ENCODE results near the gene IL24. TPM values are rescaled to one million over a fixed set of nuclear protein-coding genes. Genes with fewer than 3 reads are reported as not detected.

IL24 gene
- total and polyA plus RNA-seq, 10 of the 15 experiments (the other 5 are each of a cell fraction or from before 2014, with no cell fraction given): 0.05 to 19.8 (median 0.35) TPM; not detected in 1

DNA sequence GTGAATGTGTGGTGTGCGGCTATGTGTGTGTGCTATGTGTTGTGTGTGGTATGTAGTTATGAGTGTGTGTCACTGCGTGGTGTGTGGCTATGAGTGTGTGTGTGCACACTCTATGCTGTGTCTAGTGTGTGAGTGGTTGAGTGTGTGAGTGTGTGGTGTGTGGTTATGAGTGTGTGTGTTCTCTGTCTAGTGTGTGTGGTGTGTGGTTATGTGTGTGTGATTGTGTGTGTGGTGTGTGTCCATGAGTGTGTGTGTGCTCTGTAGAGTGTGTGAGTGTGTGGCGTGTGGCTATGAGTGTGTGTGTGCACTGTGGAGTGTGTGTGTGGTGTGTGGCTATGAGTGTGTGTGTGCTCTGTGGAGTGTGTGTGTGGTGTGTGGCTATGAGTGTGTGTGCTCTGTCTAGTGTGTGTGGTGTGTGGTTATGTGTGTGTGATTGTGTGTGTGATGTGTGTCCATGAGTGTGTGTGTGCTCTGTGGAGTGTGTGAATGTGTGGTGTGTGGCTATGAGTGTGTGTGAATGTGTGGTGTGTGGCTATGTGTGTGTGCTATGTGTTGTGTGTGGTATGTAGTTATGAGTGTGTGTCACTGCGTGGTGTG lies 26.8 kb downstream of the IL24 start (continued):
- peak; percentile 39 for TF ChIP-seq PBX3 (IDR thresholded peaks at IDR 0.05; ENCODE audit: insufficient replicate concordance, low read depth, low read length)
- TF ChIP-seq POLR2AphosphoS5 (IDR thresholded peaks at IDR 0.05; ENCODE audit: low read length): peak; percentile 22; the same call in 1 of the 2 replicates
- TF ChIP-seq IRF4 (IDR thresholded peaks at IDR 0.05; ENCODE audit: low read depth, low read length): 0 out of 2 replicates have a peak, but pooled peaks have one; percentile 6

GRCh38 chr1:206924592-206925105 lies 27.4 kb downstream of the IL24 start:
- Histone ChIP-seq H2AFZ (ENCODE audit: control insufficient read depth, low read depth, low read length) (0 out of 2 replicates have a peak overlapping the region, but pooled peaks have one; percentile 29), H3K79me2 (ENCODE audit: control insufficient read depth, insufficient read depth, low read length) (peaks cover 47% of the 10 kb centered on the region), H3K4me1 (ENCODE audit: control insufficient read depth, insufficient read depth, low read length) (peaks cover 46% of the 10 kb centered on the region), H4K20me1 (ENCODE audit: control insufficient read depth, insufficient read depth) (no peaks in the 10 kb centered on the region), H3K27me3 (replicated peaks in 1 of 2; ENCODE audit: control insufficient read depth in 2 of 2, insufficient read depth in 2 of 2, low read length in 1 of 2) (no peaks in the 10 kb centered on the region), H3K4me3 (no peak overlapping the region), H3K36me3 (ENCODE audit: control insufficient read depth in 2 of 2, insufficient read depth in 2 of 2, low read length in 1 of 2) (no peaks in the 10 kb centered on the region), H3K4me2 (ENCODE audit: control insufficient read depth, insufficient read depth) (peak overlapping the region; percentile 95), H3K9ac (ENCODE audit: control insufficient read depth, insufficient read depth, low read length) (peak overlapping the region; percentile 94), H3K9me3 (replicated peaks; ENCODE audit: control insufficient read depth, insufficient read depth, low read length) (no peaks in the 10 kb centered on the region), H3K27ac (ENCODE audit: control insufficient read depth, insufficient read depth) (peak overlapping the region; percentile 99)
- DNase-seq (ENCODE audit: low read depth, low spot score) (no peak), ATAC-seq (peak; percentile 50), FAIRE-seq (no peak)
- intact Hi-C loops (cut with micrococcal nuclease; ENCODE audit: unreplicated experiment) (loop anchor here (2.0 to 5.0 kb wide), 3 partner anchors 46 to 242 kb away; partner anchors contain the start of genes FCAMR and MAPKAPK2), in situ Hi-C loops (cut with MboI) (loop anchor here (10.0 kb wide), 1 partner anchor 410 kb away; no protein-coding TSS in a partner anchor)
- CTCF ChIA-PET: interaction anchor here (0.6 to 13.5 kb wide), 12 partner anchors 7 to 115 kb away, joined by 3 to 643 read pairs (median 6); partner anchors contain the start of gene FCMR
- POLR2A ChIA-PET: interaction anchor here (0.7 to 13.3 kb wide), 8 partner anchors 8 to 158 kb away, joined by 3 to 222 read pairs (median 6); partner anchors contain the start of genes FCMR and IL19
- SMC1A ChIA-PET (ENCODE audit: uncharacterized antibody, unreplicated experiment): interaction anchor here (0.6 to 4.3 kb wide), 21 partner anchors 9 to 261 kb away, joined by 3 to 41 read pairs (median 4); partner anchors contain the start of genes IL19 and PFKFB2
- no TSS peak for BruUV-seq (replicated peaks)
- 2% methylated on average over 8 of the region's 8 CpGs for WGBS (ENCODE audit: insufficient coverage, insufficient replicate concordance, low lambda C conversion rate, missing lambda C conversion rate)
- RAD21 ChIA-PET (ENCODE audit: unreplicated experiment): interaction anchor here (0.7 to 13.5 kb wide), 10 partner anchors 7 to 185 kb away, joined by 3 to 371 read pairs (median 6); partner anchors contain the start of genes FCMR, IL10 and IL19
- TF ChIP-seq E4F1 (IDR thresholded peaks at IDR 0.05; ENCODE audit: borderline replicate concordance, partially characterized antibody): no peak
- TF ChIP-seq RBBP5 (conservative IDR thresholded peaks at IDR 0.05): no peak
- TF ChIP-seq SP1 (IDR thresholded peaks at IDR 0.05; ENCODE audit: low read depth, low read length): no peak
- TF ChIP-seq, protein P1, sequence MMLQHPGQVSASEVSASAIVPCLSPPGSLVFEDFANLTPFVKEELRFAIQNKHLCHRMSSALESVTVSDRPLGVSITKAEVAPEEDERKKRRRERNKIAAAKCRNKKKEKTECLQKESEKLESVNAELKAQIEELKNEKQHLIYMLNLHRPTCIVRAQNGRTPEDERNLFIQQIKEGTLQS (IDR thresholded peaks at IDR 0.05; ENCODE audit: borderline replicate concordance, extremely low read depth, low read depth, low read length): peak; percentile 19; the same call in 1 of the 2 replicates
- no peak for TF ChIP-seq LARP7 (IDR thresholded peaks at IDR 0.05)
- TF ChIP-seq SRF (IDR thresholded peaks at IDR 0.05; ENCODE audit: low read depth in 2 of 2, low read length in 2 of 2): no peak
- no peak for TF ChIP-seq STAT3 (IDR thresholded peaks at IDR 0.05; ENCODE audit: low read depth, low read length)
- no peak for TF ChIP-seq POLR2AphosphoS2 (IDR thresholded peaks at IDR 0.05; ENCODE audit: low read depth, low read length)
- no peak for TF ChIP-seq CEBPB (IDR thresholded peaks at IDR 0.05; ENCODE audit: borderline replicate concordance in 1 of 2, low read depth in 2 of 2, low read length in 2 of 2)
- TF ChIP-seq TCF3 (IDR thresholded peaks at IDR 0.05; ENCODE audit: borderline replicate concordance, insufficient read depth, low read depth, low read length): no peak; the same call in 1 of the 2 replicates
- TF ChIP-seq E2F4 (IDR thresholded peaks at IDR 0.05; ENCODE audit: low read depth, low read length): no peak
- TF ChIP-seq RUNX3 (IDR thresholded peaks at IDR 0.05; ENCODE audit: low read length): no peak
- TF ChIP-seq SMC3 (IDR thresholded peaks at IDR 0.05; ENCODE audit: borderline replicate concordance, low read length): no peak
